ENCODE data around the gene SMIM1. TPM values are rescaled to one million over a fixed set of nuclear protein-coding genes. Genes with fewer than 3 reads are reported as not detected.

The SMIM1 gene
- total and polyA plus RNA-seq, 2 of the 4 experiments (the other 2 are of a cell fraction): 0.90 to 3.4 TPM

GRCh38 chr1:3821004-3821403, 48.5 kb downstream of the SMIM1 start:
- no peak for ATAC-seq (ENCODE audit: low read depth)
- in situ Hi-C loops (cut with MboI; ENCODE audit: low sequenced_read_pairs): no loop called here
- Histone ChIP-seq H2AFZ (replicated peaks; ENCODE audit: low read length, poor library complexity) (no peak overlapping the region), H3K27ac (ENCODE audit: insufficient read depth, low read length) (no peak overlapping the region), H2BK120ac (ENCODE audit: low read depth, low read length) (no peak overlapping the region), H3K23ac (ENCODE audit: low read depth, low read length) (no peak overlapping the region), H3K9me3 (ENCODE audit: control insufficient read depth, insufficient read depth, low read length) (no peaks in the 10 kb centered on the region), H2BK20ac (ENCODE audit: low read depth, low read length) (no peak overlapping the region), H2BK15ac (ENCODE audit: low read depth, low read length) (no peak overlapping the region), H4K91ac (ENCODE audit: insufficient read depth, low read depth, low read length) (no peak overlapping the region), H2AK9ac (replicated peaks; ENCODE audit: low read depth, low read length, poor library complexity) (no peak overlapping the region), H3K4ac (ENCODE audit: low read depth, low read length) (no peak overlapping the region), H3K36me3 (ENCODE audit: control insufficient read depth, insufficient read depth, low read length) (peaks cover 45% of the 10 kb centered on the region), H4K20me1 (ENCODE audit: insufficient read depth, low read length) (no peaks in the 10 kb centered on the region), H4K5ac (ENCODE audit: low read depth, low read length) (no peak overlapping the region), H3K14ac (replicated peaks; ENCODE audit: low read depth, low read length) (no peak overlapping the region), H3K9me1 (ENCODE audit: insufficient read depth, low read length) (no peaks in the 10 kb centered on the region), H2AK5ac (ENCODE audit: low read depth, low read length) (no peak overlapping the region), H3K56ac (ENCODE audit: extremely low read depth, insufficient read depth, low read length) (no peak overlapping the region), H2BK5ac (ENCODE audit: low read depth, low read length, poor library complexity, severe bottlenecking) (no peak overlapping the region), H3K18ac (ENCODE audit: low read depth, low read length) (no peak overlapping the region), H4K8ac (ENCODE audit: low read depth in 2 of 2, low read length in 2 of 2) (no peak overlapping the region), H3K4me1 (ENCODE audit: control insufficient read depth, insufficient read depth, low read length) (no peaks in the 10 kb centered on the region), H3K79me1 (ENCODE audit: low read depth in 1 of 2, low read length in 2 of 2) (no peaks in the 10 kb centered on the region), H3K9ac (ENCODE audit: low read depth, low read length) (no peak overlapping the region), H3K27me3 (ENCODE audit: control insufficient read depth, insufficient read depth, low read length) (no peaks in the 10 kb centered on the region), H3K4me3 (ENCODE audit: insufficient read depth, low read depth, low read length) (no peak overlapping the region), H3K4me2 (ENCODE audit: low read depth, low read length) (no peak overlapping the region)
- TF ChIP-seq MAZ (IDR thresholded peaks at IDR 0.05; ENCODE audit: borderline replicate concordance, low read depth, low read length) (no peak), SMC3 (IDR thresholded peaks at IDR 0.05; ENCODE audit: low read depth, low read length) (no peak), BHLHE40 (IDR thresholded peaks at IDR 0.05; ENCODE audit: low read depth, low read length) (no peak), FOS (IDR thresholded peaks at IDR 0.05; ENCODE audit: low read depth, low read length) (no peak), CHD1 (IDR thresholded peaks at IDR 0.05; ENCODE audit: low read depth, low read length) (no peak), NFE2L2 (IDR thresholded peaks at IDR 0.05; ENCODE audit: low read depth, low read length) (no peak), CEBPB (IDR thresholded peaks at IDR 0.05; ENCODE audit: low read depth, low read length) (no peak), CTCF (conservative IDR thresholded peaks at IDR 0.05; ENCODE audit: low read depth, low read length) (no peak), RFX5 (IDR thresholded peaks at IDR 0.05; ENCODE audit: low read depth, low read length) (no peak), POLR2A (IDR thresholded peaks at IDR 0.05; ENCODE audit: low read depth, low read length) (no peak), RAD21 (IDR thresholded peaks at IDR 0.05; ENCODE audit: low read length) (no peak), ELK1 (IDR thresholded peaks at IDR 0.05; ENCODE audit: borderline replicate concordance, low read depth, low read length) (no peak), USF2 (IDR thresholded peaks at IDR 0.05; ENCODE audit: low read depth, low read length) (no peak), MXI1 (IDR thresholded peaks at IDR 0.05; ENCODE audit: borderline replicate concordance, low read depth, low read length) (no peak), RCOR1 (IDR thresholded peaks at IDR 0.05; ENCODE audit: insufficient replicate concordance, low read length) (no peak), MAFK (IDR thresholded peaks at IDR 0.05; ENCODE audit: low read depth, low read length) (no peak)
- BruUV-seq (replicated peaks): no TSS peak
- POLR2A ChIA-PET (ENCODE audit: unreplicated experiment): no interaction called here
- DNase-seq: no peak
- CTCF ChIA-PET: no interaction called here
- dilution Hi-C loops (cut with HindIII; ENCODE audit: low sequenced_read_pairs, unreplicated experiment): no loop called here
- intact Hi-C loops (cut with micrococcal nuclease): no loop called here
- WGBS, 2 experiments (ENCODE audit: extremely low coverage in 2 of 2, insufficient read length in 1 of 2): 100% methylated on average over 2 of the region's 6 CpGs; no CpG with 5 or more reads in 1 of the 2 experiments
